ENCODE data around the gene CNPY4.
"Not testable (repeated sequence)": the region's sequence is repeated elsewhere in the genome, so short reads cannot be mapped to it uniquely, and the experiment has no call there.

The CNPY4 gene

GRCh38 chr7:100128637-100128963 is 9.2 kb downstream of the CNPY4 start:
- TF ChIP-seq MAX (IDR thresholded peaks at IDR 0.05; ENCODE audit: low read depth, low read length) = no peak
- no peak for TF ChIP-seq CTCF (IDR thresholded peaks at IDR 0.05; ENCODE audit: low read depth, low read length)
- TF ChIP-seq MYC (IDR thresholded peaks at IDR 0.05; ENCODE audit: low read depth, low read length) = no peak
- no peak for TF ChIP-seq POLR2A (IDR thresholded peaks at IDR 0.05; ENCODE audit: extremely low read depth, insufficient read length)
- H3K4me3 ChIP-seq (ENCODE audit: low read depth, low read length) = no peak overlapping the region

GRCh38 chr7:100130220-100130607 is 10.8 kb downstream of the CNPY4 start:
- not testable (repeated sequence) for H3K4me3 ChIP-seq (ENCODE audit: low read depth, low read length); DNase-seq (ENCODE audit: low read depth)

More at GRCh38 chr7:100128637-100128963, 9.2 kb downstream of the CNPY4 start:
- DNase-seq (ENCODE audit: low read depth) = no peak

- TF ChIP-seq CTCF (IDR thresholded peaks at IDR 0.05; ENCODE audit: low read depth, low read length) (peak; percentile 79), MAX (IDR thresholded peaks at IDR 0.05; ENCODE audit: low read depth, low read length) (peak; percentile 86), MYC (IDR thresholded peaks at IDR 0.05; ENCODE audit: low read depth, low read length) (0 out of 2 replicates have a peak, but pooled peaks have one; percentile 18), POLR2A (IDR thresholded peaks at IDR 0.05; ENCODE audit: extremely low read depth, insufficient read length) (no peak)
- peak; percentile 79 for DNase-seq (ENCODE audit: low read depth)
- peak overlapping the region; percentile 25 for H3K4me3 ChIP-seq (ENCODE audit: low read depth, low read length)
Observed at GRCh38 chr7:100130608-100131453, 11.4 kb downstream of the CNPY4 start.

- DNase-seq (ENCODE audit: low read depth) = no peak
- no peak for TF ChIP-seq MYC (IDR thresholded peaks at IDR 0.05; ENCODE audit: low read depth, low read length)
- no peak for TF ChIP-seq MAX (IDR thresholded peaks at IDR 0.05; ENCODE audit: low read depth, low read length)
- no peak for TF ChIP-seq CTCF (IDR thresholded peaks at IDR 0.05; ENCODE audit: low read depth, low read length)
- TF ChIP-seq POLR2A (IDR thresholded peaks at IDR 0.05; ENCODE audit: extremely low read depth, insufficient read length) = no peak
- H3K4me3 ChIP-seq (ENCODE audit: low read depth, low read length) = no peak overlapping the region
Observed at GRCh38 chr7:100132126-100132525, 12.7 kb downstream of the CNPY4 start.

GRCh38 chr7:100132697-100133151 is 13.3 kb downstream of the CNPY4 start:
- no peak overlapping the region for H3K4me3 ChIP-seq (ENCODE audit: low read depth, low read length)
- DNase-seq (ENCODE audit: low read depth) = peak; percentile 83
- no peak for TF ChIP-seq POLR2A (IDR thresholded peaks at IDR 0.05; ENCODE audit: extremely low read depth, insufficient read length)
- no peak for TF ChIP-seq MYC (IDR thresholded peaks at IDR 0.05; ENCODE audit: low read depth, low read length)
- TF ChIP-seq CTCF (IDR thresholded peaks at IDR 0.05; ENCODE audit: low read depth, low read length) = peak; percentile 99
- peak; percentile 27; the same call in 1 of the 2 replicates for TF ChIP-seq MAX (IDR thresholded peaks at IDR 0.05; ENCODE audit: low read depth, low read length)

- DNase-seq (ENCODE audit: low read depth) = no peak
- TF ChIP-seq MAX (IDR thresholded peaks at IDR 0.05; ENCODE audit: low read depth, low read length) (no peak), CTCF (IDR thresholded peaks at IDR 0.05; ENCODE audit: low read depth, low read length) (no peak), POLR2A (IDR thresholded peaks at IDR 0.05; ENCODE audit: extremely low read depth, insufficient read length) (no peak), MYC (IDR thresholded peaks at IDR 0.05; ENCODE audit: low read depth, low read length) (no peak)
Observed at GRCh38 chr7:100137851-100138760, 18.7 kb downstream of the CNPY4 start.

More at GRCh38 chr7:100137851-100138760, 18.7 kb downstream of the CNPY4 start:
- H3K4me3 ChIP-seq (ENCODE audit: low read depth, low read length) = no peak overlapping the region

Measured in NB4 (cell line).